ENCODE data around the gene INPP5A.

The INPP5A gene

DNA sequence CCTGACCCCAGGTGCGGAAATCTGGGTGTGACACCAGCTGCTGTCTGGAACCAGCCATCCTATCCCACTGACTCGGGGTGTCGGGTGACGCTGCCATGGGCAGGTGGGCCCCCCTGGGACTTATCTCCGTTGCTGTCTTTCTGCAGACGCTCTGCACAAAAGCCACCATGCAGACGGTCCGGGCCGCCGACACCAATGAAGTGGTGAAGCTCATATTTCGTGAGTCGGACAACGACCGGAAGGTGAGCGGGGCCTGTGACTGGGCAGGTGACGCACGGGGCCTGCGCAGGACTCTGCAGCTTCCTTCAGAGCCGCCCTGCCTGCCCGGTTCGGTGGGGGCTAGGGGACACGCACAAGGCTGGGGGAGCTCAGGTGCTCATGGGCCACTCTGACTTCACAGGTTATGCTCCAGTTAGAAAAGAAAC, 211.8 kb downstream of the INPP5A start:
- H3K4me2 ChIP-seq (ENCODE audit: low read length), result no peak overlapping the region
- H3K27me3 ChIP-seq (ENCODE audit: control insufficient read depth, low read length), result no peaks in the 10 kb centered on the region
- TF ChIP-seq, protein P1, sequence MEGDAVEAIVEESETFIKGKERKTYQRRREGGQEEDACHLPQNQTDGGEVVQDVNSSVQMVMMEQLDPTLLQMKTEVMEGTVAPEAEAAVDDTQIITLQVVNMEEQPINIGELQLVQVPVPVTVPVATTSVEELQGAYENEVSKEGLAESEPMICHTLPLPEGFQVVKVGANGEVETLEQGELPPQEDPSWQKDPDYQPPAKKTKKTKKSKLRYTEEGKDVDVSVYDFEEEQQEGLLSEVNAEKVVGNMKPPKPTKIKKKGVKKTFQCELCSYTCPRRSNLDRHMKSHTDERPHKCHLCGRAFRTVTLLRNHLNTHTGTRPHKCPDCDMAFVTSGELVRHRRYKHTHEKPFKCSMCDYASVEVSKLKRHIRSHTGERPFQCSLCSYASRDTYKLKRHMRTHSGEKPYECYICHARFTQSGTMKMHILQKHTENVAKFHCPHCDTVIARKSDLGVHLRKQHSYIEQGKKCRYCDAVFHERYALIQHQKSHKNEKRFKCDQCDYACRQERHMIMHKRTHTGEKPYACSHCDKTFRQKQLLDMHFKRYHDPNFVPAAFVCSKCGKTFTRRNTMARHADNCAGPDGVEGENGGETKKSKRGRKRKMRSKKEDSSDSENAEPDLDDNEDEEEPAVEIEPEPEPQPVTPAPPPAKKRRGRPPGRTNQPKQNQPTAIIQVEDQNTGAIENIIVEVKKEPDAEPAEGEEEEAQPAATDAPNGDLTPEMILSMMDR (IDR thresholded peaks at IDR 0.05; ENCODE audit: low read depth, low read length, poor library complexity, severe bottlenecking), result no peak
- no peak for TF ChIP-seq EZH2phosphoT487 (IDR thresholded peaks at IDR 0.05; ENCODE audit: borderline replicate concordance, low read length)
- H3K79me2 ChIP-seq (ENCODE audit: control insufficient read depth, low read length), result no peaks in the 10 kb centered on the region
- H3F3A ChIP-seq (ENCODE audit: control insufficient read depth, insufficient read depth), result no peaks in the 10 kb centered on the region
- no peak overlapping the region for H3K27ac ChIP-seq (ENCODE audit: low read depth, low read length)
- H3K4me1 ChIP-seq (ENCODE audit: control insufficient read depth, low read length), result no peaks in the 10 kb centered on the region
- H3K9me3 ChIP-seq (ENCODE audit: control insufficient read depth, insufficient read depth, low read length), result peaks cover 49% of the 10 kb centered on the region
- no peak overlapping the region for H3K4me3 ChIP-seq (ENCODE audit: low read length)
- no peaks in the 10 kb centered on the region for H3K36me3 ChIP-seq (ENCODE audit: control insufficient read depth, low read length)
- H4K20me1 ChIP-seq (ENCODE audit: control insufficient read depth, insufficient read depth, low read depth, low read length), result no peaks in the 10 kb centered on the region
- no peaks in the 10 kb centered on the region for H3K9me2 ChIP-seq (replicated peaks; ENCODE audit: control insufficient read depth, low read length)

DNA sequence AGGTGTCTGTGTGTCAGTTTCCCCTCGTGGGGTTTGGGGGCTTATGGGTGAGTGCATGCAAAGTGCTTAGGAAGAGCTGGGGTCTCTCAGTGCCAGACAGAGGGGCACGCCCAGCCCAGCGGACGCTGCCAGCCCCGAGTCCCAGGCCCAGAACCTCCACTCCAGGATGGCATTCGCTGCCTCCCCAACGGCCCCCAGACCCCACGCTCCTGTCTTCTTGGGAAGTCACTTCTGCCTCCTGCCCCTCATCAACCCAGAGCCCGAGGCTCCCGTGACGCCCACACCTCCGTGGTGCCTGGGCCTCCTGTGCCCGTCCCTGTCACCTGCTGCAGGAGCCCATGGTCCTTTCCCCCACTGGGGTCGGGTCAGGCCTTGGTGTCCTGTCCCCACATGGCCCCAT, 213.3 kb downstream of the INPP5A start:
- Histone ChIP-seq H4K20me1 (ENCODE audit: control insufficient read depth, insufficient read depth, low read depth, low read length) (no peaks in the 10 kb centered on the region), H3K9me2 (replicated peaks; ENCODE audit: control insufficient read depth, low read length) (no peaks in the 10 kb centered on the region), H3K36me3 (ENCODE audit: control insufficient read depth, low read length) (no peaks in the 10 kb centered on the region)

DNA sequence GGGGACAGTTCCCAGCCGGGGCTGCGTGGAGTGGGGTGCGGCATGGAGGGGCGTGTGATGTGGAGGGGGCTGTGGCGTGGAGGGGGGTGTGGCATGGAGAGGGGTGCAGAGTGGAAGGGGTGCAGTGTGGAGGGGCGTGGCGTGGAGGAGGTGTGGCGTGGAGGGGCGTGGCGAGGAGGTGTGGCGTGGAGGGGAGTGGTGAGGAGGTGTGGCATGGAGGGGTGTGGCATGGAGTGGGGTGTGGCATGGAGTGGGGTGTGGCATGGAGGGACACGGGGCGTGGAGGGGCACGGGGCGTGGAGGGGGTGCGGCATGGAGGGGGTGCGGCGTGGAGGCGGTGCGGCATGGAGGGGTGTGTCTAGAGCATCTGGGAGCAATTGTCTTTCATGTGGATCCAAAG, 214.8 kb downstream of the INPP5A start:
- Histone ChIP-seq H3K4me3 (ENCODE audit: low read length) (no peak overlapping the region), H3K36me3 (ENCODE audit: control insufficient read depth, low read length) (no peaks in the 10 kb centered on the region), H3K27me3 (ENCODE audit: control insufficient read depth, low read length) (no peaks in the 10 kb centered on the region), H4K20me1 (ENCODE audit: control insufficient read depth, insufficient read depth, low read depth, low read length) (no peaks in the 10 kb centered on the region), H3K79me2 (ENCODE audit: control insufficient read depth, low read length) (no peaks in the 10 kb centered on the region), H3K27ac (ENCODE audit: low read depth, low read length) (no peak overlapping the region), H3K4me2 (ENCODE audit: low read length) (no peak overlapping the region), H3K9me2 (replicated peaks; ENCODE audit: control insufficient read depth, low read length) (no peaks in the 10 kb centered on the region), H3K9me3 (ENCODE audit: control insufficient read depth, insufficient read depth, low read length) (peaks cover 51% of the 10 kb centered on the region), H3F3A (ENCODE audit: control insufficient read depth, insufficient read depth) (no peaks in the 10 kb centered on the region), H3K4me1 (ENCODE audit: control insufficient read depth, low read length) (no peaks in the 10 kb centered on the region)
- TF ChIP-seq, protein P1 (IDR thresholded peaks at IDR 0.05; ENCODE audit: low read depth, low read length, poor library complexity, severe bottlenecking), result no peak
- no peak for TF ChIP-seq EZH2phosphoT487 (IDR thresholded peaks at IDR 0.05; ENCODE audit: borderline replicate concordance, low read length)

More for the DNA sequence above, 213.3 kb downstream of the INPP5A start:
- Histone ChIP-seq H3K4me2 (ENCODE audit: low read length) (no peak overlapping the region), H3K4me1 (ENCODE audit: control insufficient read depth, low read length) (no peaks in the 10 kb centered on the region), H3K27me3 (ENCODE audit: control insufficient read depth, low read length) (no peaks in the 10 kb centered on the region), H3K4me3 (ENCODE audit: low read length) (no peak overlapping the region), H3K79me2 (ENCODE audit: control insufficient read depth, low read length) (no peaks in the 10 kb centered on the region), H3K27ac (ENCODE audit: low read depth, low read length) (no peak overlapping the region), H3F3A (ENCODE audit: control insufficient read depth, insufficient read depth) (no peaks in the 10 kb centered on the region), H3K9me3 (ENCODE audit: control insufficient read depth, insufficient read depth, low read length) (peaks cover 52% of the 10 kb centered on the region; the same call in 1 of the 2 replicates)
- TF ChIP-seq, protein P1 (IDR thresholded peaks at IDR 0.05; ENCODE audit: low read depth, low read length, poor library complexity, severe bottlenecking), result no peak
- no peak for TF ChIP-seq EZH2phosphoT487 (IDR thresholded peaks at IDR 0.05; ENCODE audit: borderline replicate concordance, low read length)

Data from DOHH2 (cell line).